NCI-H2196 treated with DMSO at 0.1 percent for 48 hours (cell line): Measurements from ENCODE around the gene DNAJC25.
"Not testable (repeated sequence)": the region's sequence is repeated elsewhere in the genome, so short reads cannot be mapped to it uniquely, and the experiment has no call there.

Experiments used
- DNase-seq: peaks from one replicate; lab custom pipeline; 2025; ENCODE audit not compliant: unreplicated experiment; lab: John Stamatoyannopoulos, UW

Gene DNAJC25

DNA sequence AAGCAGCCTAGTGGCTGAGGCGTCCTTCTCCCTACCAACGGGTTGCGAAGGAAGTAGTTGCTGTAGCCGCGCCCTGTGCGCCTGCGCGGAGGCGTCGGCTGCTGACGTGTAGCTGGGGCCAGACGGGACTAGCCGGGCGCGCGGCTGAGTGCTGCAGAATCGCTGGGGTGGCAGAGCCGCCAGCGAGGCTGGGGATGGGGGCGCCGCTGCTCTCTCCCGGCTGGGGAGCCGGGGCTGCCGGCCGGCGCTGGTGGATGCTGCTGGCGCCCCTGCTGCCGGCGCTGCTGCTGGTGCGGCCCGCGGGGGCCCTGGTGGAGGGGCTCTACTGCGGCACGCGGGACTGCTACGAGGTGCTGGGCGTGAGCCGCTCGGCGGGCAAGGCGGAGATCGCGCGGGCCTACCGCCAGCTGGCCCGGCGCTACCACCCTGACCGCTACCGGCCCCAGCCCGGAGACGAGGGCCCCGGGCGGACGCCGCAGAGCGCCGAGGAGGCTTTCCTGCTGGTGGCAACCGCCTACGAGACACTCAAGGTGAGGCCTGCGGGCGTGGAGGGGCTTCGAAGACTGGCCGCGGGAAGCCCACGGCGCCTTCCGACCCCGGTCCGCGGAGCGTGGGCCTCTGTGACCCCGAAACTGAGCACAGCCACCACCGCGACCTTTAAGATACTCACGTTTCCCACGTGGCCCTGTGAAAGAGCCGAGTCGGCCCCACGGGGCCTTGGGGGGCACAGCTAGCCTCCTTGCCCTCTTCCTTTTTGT lies at the start of gene DNAJC25:
Gene DNAJC25, plus strand, starts transcription at position 121 of the 758 bp plus-strand sequence. Its CDS starts 74 bp downstream, at position 195.
- peak; percentile 96 for DNase-seq

- no peak for DNase-seq
These were observed 48.2 kb upstream of the DNAJC25 start for GRCh38 chr9:111582888-111583287.

GRCh38 chr9:111586378-111586777 lies 44.8 kb upstream of the DNAJC25 start:
- DNase-seq: no peak

DNA sequence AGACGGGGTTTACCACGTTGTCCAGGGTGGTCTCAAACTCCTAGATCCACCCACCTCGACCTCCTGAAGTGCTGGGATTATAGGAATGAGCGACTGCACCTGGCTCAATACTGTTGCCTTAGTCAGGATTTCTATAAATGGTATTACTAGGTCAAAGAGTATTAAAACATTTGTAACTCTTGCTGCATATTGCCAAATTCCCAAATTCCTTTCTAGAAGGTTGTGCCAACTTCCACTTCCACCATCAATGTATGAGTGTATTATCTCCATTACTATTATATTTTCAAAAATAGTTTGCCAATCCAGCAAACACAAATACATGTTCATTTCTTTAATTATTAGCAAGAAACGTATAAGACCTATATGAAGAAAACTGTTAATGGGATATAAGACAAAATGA lies 42.3 kb upstream of the DNAJC25 start:
- DNase-seq: no peak

- DNase-seq: peak; percentile 25
These were observed 33.0 kb upstream of the DNAJC25 start for GRCh38 chr9:111597852-111598732.

GRCh38 chr9:111598733-111599091 lies 32.4 kb upstream of the DNAJC25 start:
- DNase-seq: no peak

- DNase-seq: no peak
These were observed 31.8 kb upstream of the DNAJC25 start, which contains the start of gene PTGR1 for GRCh38 chr9:111599092-111599954. Gene PTGR1, minus strand, starts transcription at chr9:111599647. Its CDS starts 2,225 bp downstream, at chr9:111597422.

DNA sequence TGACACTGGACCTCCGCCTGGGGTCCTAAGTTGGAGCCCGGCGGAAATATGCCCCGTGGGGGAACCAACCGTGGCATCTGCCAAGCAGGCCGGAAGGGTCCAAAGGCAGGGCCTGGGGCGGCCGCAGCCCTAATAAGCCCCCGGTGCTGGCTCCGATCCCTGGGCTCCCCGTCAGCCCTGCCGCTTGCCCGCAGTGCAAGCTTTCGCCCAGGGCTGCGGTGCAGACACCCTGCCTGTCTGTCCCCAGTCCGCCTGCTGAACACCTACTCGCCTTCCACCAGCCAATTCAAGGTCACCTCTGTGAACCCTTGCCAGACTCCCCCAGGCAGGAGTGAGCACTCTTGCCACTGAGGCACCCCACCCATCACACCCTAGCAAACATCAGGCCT lies 31.2 kb upstream of the DNAJC25 start:
- DNase-seq: no peak

GRCh38 chr9:111601237-111602018 lies 29.7 kb upstream of the DNAJC25 start:
- DNase-seq: no peak

GRCh38 chr9:111603041-111603440 lies 28.1 kb upstream of the DNAJC25 start:
- no peak for DNase-seq

DNA sequence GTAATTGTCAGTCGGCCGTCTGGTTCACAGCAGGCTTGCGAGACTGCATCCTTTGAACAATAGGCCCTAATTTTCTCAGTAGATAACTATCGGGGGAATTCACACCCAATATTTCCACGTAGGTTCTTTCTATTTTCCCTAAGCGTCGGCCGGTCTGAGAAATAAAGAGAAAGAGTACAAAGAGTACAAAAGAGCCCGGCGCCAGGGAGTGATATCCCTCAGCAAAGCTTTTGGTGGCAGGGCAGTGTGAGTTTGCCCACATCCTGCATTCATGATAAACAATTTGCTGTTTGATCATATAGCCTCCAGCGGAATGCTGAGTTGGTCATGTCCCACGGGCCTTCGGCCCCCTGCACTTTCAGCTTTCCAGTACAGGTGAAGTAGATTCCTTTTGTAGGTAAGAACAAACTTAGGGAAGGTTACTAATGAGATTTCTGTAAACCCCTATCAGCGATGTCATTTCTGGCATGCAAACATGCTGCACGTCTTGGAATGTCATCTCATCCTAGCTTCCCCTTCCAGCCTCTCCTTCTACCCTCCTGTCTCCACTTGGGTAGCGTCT lies 27.0 kb upstream of the DNAJC25 start:
- DNase-seq: no peak

- DNase-seq: no peak
These were observed 26.0 kb upstream of the DNAJC25 start for GRCh38 chr9:111605041-111605559.

GRCh38 chr9:111610149-111610548 lies 21.0 kb upstream of the DNAJC25 start:
- no peak for DNase-seq

DNA sequence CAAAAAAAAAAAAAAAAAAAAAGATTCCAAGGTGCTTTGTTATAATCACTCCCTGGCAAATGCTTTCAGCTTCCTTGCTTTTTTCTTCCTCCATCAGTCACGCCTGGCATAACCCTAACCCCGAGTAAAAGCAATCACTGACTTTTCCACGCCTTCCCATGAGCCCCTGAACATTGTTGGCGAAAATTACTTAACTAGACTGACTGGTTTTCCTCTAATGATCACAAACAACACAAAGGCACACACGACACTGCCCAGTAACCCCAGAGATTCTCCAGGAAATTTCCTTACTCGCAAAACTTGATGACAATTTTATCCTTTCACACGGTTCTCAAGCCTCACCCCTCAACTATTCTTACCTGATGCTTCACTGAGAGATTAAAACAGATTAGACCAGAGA lies 20.3 kb upstream of the DNAJC25 start:
- no peak for DNase-seq

- no peak for DNase-seq
These were observed 17.6 kb upstream of the DNAJC25 start for GRCh38 chr9:111613436-111614040.

DNA sequence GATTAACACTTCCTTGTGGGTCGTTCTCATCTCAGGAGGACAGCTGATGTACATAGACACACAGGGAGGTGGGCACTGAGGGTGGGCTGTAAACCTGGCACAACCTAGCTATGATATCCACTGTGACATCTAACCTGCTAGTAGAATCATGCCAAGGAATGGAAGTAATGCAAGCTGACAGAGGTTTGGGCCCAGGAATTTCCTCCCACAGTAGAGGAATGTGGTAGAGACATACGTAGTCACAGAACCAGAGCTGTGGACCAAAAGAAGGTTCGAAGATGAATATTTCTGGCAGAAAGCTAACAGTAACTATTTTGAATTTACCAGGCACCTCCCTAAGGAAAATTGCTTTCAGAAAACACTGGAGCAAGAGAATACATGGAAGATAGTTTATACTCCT lies 15.2 kb upstream of the DNAJC25 start:
- no peak for DNase-seq

DNA sequence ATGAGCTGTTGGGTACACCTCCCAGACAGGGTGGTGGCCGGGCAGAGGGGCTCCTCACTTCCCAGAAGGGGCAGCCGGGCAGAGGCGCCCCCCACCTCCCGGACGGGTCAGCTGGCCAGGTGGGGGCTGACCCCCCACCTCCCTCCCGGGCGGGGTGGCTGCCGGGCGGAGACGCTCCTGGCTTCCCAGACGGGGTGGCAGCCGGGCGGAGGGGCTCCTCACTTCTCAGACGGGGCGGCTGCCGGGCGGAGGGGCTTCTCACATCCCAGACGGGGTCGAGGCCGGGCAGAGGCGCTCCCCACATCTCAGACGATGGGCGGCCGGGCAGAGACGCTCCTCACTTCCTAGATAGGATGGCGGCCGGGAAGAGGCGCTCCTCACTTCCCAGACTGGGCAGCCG lies 13.8 kb upstream of the DNAJC25 start:
- DNase-seq: not testable (repeated sequence)

- DNase-seq: peak; percentile 11
These were observed 9.1 kb upstream of the DNAJC25 start for GRCh38 chr9:111621895-111622480.

- DNase-seq: no peak
These were observed 8.5 kb upstream of the DNAJC25 start for GRCh38 chr9:111622626-111623025.
